ENCODE results near the gene TTC4.

The TTC4 gene

GRCh38 chr1:54705153-54705552 lies 10.5 kb upstream of the TTC4 start:
- no peak for DNase-seq (ENCODE audit: low spot score)

- DNase-seq (ENCODE audit: low spot score) = no peak
Measured at GRCh38 chr1:54706419-54706818, 9.2 kb upstream of the TTC4 start.

- DNase-seq (ENCODE audit: low spot score) = no peak
Measured at GRCh38 chr1:54708385-54708784, 7.3 kb upstream of the TTC4 start.

GRCh38 chr1:54709547-54710292 lies 5.9 kb upstream of the TTC4 start:
- DNase-seq (ENCODE audit: low spot score) = no peak

GRCh38 chr1:54710434-54710833 lies 5.2 kb upstream of the TTC4 start:
- DNase-seq (ENCODE audit: low spot score) = no peak

- no peak for DNase-seq (ENCODE audit: low spot score)
Measured at GRCh38 chr1:54710841-54711240, 4.8 kb upstream of the TTC4 start.

- DNase-seq (ENCODE audit: low spot score) = no peak
Measured at GRCh38 chr1:54711536-54711935, 4.1 kb upstream of the TTC4 start.

GRCh38 chr1:54714881-54715492 lies 674 bp upstream of the TTC4 start:
- no peak for DNase-seq (ENCODE audit: low spot score)

DNA sequence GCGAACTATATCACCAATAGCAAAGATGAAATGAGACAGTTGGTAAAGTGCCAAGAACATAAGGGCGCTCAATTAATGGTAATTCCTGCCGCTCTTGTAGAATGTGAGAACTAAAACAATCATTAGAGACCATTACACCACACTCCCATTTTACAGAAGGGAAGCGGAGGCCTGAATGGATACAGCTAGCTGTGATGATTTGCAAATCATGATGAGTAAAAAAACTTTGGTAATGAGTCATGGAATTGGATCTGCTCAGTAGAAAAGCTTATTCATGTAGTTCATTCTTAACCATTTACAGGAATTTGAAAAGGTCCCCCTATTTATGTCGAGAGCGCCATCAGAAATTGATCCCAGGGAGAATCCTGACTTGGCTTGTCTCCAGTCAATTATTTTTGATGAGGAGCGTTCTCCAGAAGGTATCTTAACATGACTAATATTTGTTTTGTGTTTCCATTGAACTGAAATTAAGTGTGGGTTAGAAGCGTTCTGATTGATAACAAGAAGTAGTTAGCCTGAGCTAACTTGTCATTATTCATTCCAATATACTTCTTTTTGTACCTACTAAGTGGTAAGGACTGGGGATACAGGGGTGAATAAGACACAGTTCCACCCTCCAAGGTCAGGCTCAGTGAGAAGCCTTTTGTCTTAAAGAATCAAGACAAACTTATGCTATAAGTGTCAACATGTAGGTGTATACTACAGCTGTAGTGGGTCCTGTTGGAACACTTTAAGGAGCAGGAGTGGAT lies 812 bp downstream of the TTC4 start:
- DNase-seq (ENCODE audit: low spot score) = no peak

- DNase-seq (ENCODE audit: low spot score) = no peak
Measured at GRCh38 chr1:54721719-54722118, 6.1 kb downstream of the TTC4 start.

GRCh38 chr1:54723985-54724384 lies 8.3 kb downstream of the TTC4 start:
- DNase-seq (ENCODE audit: low spot score) = no peak

DNA sequence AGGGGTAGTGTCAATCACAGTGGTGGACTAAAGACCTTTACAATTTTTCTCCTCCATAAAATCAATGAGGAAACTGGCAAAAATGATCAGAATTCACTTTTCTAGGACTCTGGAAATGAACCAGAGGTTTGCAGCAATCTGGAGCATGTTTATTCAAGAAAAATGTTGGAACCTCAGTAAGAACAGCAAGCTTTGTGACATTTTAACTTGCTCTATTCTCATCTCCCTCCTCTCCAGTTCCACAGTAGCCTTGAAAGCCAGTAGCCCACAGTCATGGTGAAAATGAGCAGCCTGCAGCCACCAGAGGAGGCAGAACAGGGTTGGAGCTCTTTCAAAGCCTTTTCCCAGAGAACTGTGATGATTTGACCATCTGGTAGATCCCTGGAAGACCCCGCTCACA lies 9.1 kb downstream of the TTC4 start:
- DNase-seq (ENCODE audit: low spot score) = no peak

- no peak for DNase-seq (ENCODE audit: low spot score)
Measured at GRCh38 chr1:54728027-54728426, 12.4 kb downstream of the TTC4 start.

DNA sequence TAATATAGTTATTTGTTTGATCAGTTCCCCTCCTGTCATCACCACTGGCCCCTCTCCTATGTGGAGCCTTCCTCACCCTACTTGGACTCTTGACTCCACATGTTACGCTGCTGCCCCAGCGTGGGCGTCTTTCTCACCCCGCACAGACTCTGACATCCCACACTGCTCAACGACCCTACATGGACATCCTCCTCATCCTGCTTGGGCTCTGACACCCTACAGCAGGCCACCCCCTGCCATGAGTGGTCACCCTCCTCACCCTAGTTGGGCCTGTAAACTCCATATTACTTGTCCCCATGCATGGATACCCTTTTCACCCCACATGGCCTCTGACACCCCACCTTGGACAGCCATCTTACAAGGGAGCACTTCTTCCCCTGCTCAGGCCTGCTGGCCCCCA lies 21.0 kb downstream of the TTC4 start:
- DNase-seq (ENCODE audit: low spot score) = no peak

GRCh38 chr1:54738244-54738643 lies 22.6 kb downstream of the TTC4 start:
- no peak for DNase-seq (ENCODE audit: low spot score)

DNA sequence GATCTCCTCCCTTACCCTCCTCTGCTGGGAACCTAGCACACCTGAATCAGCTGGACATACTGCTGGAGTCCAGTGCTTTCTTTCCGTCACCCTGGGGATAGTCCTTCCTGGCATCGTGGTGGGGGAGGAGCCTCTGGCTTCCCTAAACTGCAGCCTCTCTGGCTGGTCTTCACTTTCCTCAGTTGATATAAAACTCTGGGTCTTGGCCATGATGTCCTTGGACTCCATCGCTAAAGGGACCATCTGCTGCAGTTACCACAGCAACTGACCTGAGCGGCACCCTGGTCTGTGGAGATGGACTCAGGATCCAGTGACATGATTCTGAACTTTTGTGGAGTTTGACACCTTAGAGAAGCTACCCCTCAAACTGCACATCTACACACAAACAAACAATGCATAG lies 25.9 kb downstream of the TTC4 start:
- no peak for DNase-seq (ENCODE audit: low spot score)

DNA sequence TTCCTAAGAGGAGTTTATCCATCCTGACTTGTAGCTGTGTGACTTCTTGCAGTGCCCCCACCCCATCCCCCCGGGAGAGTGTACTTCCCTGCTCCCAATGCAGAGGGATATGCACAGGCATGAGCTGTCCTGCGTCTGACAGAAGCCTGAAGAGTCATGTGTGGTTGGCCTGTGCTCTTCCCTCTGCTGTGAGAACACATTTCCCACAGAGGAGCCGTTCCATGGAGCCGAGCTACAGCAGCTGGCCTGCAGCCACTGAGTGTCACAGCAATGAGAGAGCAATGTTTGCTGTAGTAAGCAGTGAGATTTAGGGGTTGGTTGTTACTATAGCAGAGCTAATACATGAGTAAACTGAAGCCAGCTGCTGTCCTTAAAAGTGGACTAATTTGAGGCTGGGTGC lies 26.6 kb downstream of the TTC4 start:
- no peak for DNase-seq (ENCODE audit: low spot score)

- no peak for DNase-seq (ENCODE audit: low spot score)
Measured at GRCh38 chr1:54743416-54744226, 28.0 kb downstream of the TTC4 start.

DNA sequence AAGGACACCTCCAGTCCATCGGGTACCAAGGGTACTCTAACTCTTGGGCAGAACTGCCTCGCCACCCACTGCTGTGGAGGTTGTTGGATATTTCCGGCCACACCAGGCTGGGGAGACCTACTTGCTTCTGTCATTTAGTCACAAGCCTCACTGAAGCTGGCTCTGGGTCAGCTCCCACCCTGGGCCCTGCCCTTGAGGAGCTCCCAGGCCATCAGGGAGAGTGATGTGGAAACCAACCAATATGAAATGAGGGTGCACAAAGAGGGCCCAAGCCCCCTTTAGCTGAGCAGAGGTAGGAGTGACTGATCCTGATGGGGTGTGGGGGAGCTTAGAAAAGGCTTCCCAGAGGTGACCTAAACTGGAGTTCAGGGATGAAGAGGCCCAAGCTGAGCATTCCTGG lies 29.0 kb downstream of the TTC4 start:
- DNase-seq (ENCODE audit: low spot score) = no peak

- no peak for DNase-seq (ENCODE audit: low spot score)
Measured at GRCh38 chr1:54745274-54745673, 29.6 kb downstream of the TTC4 start.

DNA sequence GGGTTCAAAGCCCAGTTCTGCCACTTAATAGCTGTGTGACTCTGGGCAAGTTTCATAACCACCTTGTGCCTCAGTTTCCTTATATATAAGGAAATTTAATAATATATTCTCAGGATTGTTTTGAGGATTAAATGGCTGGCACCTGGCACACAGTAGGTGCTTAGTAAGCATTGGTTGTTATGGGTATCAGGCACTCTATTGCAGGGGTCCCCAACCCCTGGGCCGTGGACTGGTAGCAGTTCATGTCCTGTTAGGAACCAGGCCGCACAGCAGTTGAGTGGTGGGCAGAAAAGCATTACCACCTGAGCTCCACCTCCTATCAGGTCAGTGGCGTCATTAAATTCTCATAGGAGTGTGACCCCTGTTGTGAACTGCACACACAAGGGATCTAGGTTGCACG lies 30.2 kb downstream of the TTC4 start:
- DNase-seq (ENCODE audit: low spot score) = no peak

DNA sequence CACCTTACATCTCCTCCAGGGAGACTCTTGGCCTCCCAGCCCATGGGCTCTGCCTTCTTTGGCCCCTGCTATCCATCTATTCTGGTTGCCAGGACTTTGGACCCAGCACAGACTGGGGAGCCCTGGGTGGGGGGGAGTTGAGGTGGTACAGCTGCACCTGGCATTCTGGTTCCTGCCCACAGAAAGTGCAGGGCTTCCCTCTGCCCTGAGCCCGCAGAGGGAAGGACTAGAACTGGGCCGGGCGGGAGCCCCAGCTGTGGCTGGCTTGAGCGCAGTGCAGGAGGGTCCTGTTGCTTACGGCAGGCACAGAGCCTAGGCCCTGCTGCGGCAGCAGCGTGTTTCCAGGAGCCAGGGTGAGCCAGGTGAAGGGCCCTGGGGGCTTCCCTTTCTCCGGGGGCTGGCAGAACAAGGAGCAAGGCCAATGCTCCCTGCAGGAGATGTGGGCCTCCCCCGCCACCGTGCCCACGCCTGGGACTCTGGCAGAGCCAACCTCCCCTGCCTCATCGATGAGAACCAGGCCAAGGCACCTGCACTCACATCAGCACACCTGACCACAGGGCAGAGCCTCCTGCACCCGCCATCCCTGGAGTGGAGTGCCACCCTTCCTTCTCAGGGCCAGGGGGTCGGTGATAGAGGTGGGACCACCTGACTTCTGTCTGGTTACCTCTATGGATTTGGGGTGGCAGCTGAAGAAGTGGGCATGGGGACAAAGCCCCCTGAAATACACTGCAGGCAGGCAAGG lies 32.6 kb downstream of the TTC4 start:
- no peak for DNase-seq (ENCODE audit: low spot score)

All from NAMALWA (cell line).